ENCODE data around the gene PARN. TPM values are rescaled to one million over a fixed set of nuclear protein-coding genes. Genes with fewer than 3 reads are reported as not detected.
"Not testable (repeated sequence)": the region's sequence is repeated elsewhere in the genome, so short reads cannot be mapped to it uniquely, and the experiment has no call there.

The PARN gene
- total RNA-seq, 3 donors from 2014 or later (not counting 1 experiment from before 2014, with no cell fraction given): 44.3 to 57.4 (median 45.1) TPM

GRCh38 chr16:14545346-14545884 is 84.6 kb downstream of the PARN start:
- Histone ChIP-seq H3K27ac (ENCODE audit: low read length) (no peak overlapping the region), H3K36me3 (ENCODE audit: control insufficient read depth, insufficient read depth, low read length) (peaks cover 16% of the 10 kb centered on the region), H3K4me1 (ENCODE audit: control insufficient read depth, insufficient read depth, low read length) (no peaks in the 10 kb centered on the region), H3K4me3 (ENCODE audit: low read length) (no peak overlapping the region), H3K9me3 (ENCODE audit: control insufficient read depth, insufficient read depth, low read length) (peaks cover 6% of the 10 kb centered on the region), H3K27me3 (ENCODE audit: control insufficient read depth, insufficient read depth, low read length) (no peaks in the 10 kb centered on the region)
- ATAC-seq: no peak
- Mint-ChIP-seq H3K9me3 (no peaks in the 10 kb centered on the region), H3K4me1 (peaks cover 15 to 17% of the 10 kb centered on the region in 2 donors), H3K27me3 (ENCODE audit: low read depth in 2 of 2) (no peaks in the 10 kb centered on the region), H3K36me3 (peaks cover 11% of the 10 kb centered on the region), H3K27ac (no peak overlapping the region), H3K4me3 (no peak overlapping the region)
- intact Hi-C loops (cut with micrococcal nuclease): loop anchor here (10.0 kb wide), 1 partner anchor 51 kb away; no protein-coding TSS in a partner anchor
- WGBS (ENCODE audit: insufficient coverage): 98% methylated on average over 5 of the region's 7 CpGs
- no peak for TF ChIP-seq CTCF (IDR thresholded peaks at IDR 0.05)
- no peak for DNase-seq

- H3K4me3 ChIP-seq (ENCODE audit: low read length); H3K27me3 ChIP-seq (ENCODE audit: control insufficient read depth, insufficient read depth, low read length); H3K27ac ChIP-seq (ENCODE audit: low read length); H3K4me1 ChIP-seq (ENCODE audit: control insufficient read depth, insufficient read depth, low read length); H3K27ac Mint-ChIP-seq; H3K27me3 Mint-ChIP-seq (ENCODE audit: low read depth in 2 of 2); ATAC-seq; H3K9me3 Mint-ChIP-seq; H3K4me3 Mint-ChIP-seq; DNase-seq; H3K9me3 ChIP-seq (ENCODE audit: control insufficient read depth, insufficient read depth, low read length): not testable (repeated sequence)
- H3K36me3 ChIP-seq (ENCODE audit: control insufficient read depth, insufficient read depth, low read length): peaks cover 16% of the 10 kb centered on the region
- Mint-ChIP-seq H3K4me1 (peaks cover 9 to 11% of the 10 kb centered on the region in 2 donors), H3K36me3 (peaks cover 11% of the 10 kb centered on the region)
- 89% methylated on average over 3 of the region's 4 CpGs for WGBS (ENCODE audit: insufficient coverage)
- intact Hi-C loops (cut with micrococcal nuclease): loop anchor here (10.0 kb wide), 1 partner anchor 50 kb away; no protein-coding TSS in a partner anchor
Measured at GRCh38 chr16:14544846-14545245, 85.2 kb downstream of the PARN start.

GRCh38 chr16:14539631-14540030 is 90.4 kb downstream of the PARN start:
- no peak for ATAC-seq
- no peak overlapping the region for H3K4me3 ChIP-seq (ENCODE audit: low read length)
- H3K27me3 Mint-ChIP-seq (ENCODE audit: low read depth in 2 of 2): no peaks in the 10 kb centered on the region
- H3K27ac Mint-ChIP-seq: no peak overlapping the region
- DNase-seq: no peak
- intact Hi-C loops (cut with micrococcal nuclease): loop anchor here (10.0 kb wide), 1 partner anchor 45 kb away; no protein-coding TSS in a partner anchor
- H3K36me3 ChIP-seq (ENCODE audit: control insufficient read depth, insufficient read depth, low read length): peaks cover 11% of the 10 kb centered on the region
- H3K9me3 ChIP-seq (ENCODE audit: control insufficient read depth, insufficient read depth, low read length): peaks cover 6% of the 10 kb centered on the region
- no peak overlapping the region for H3K27ac ChIP-seq (ENCODE audit: low read length)
- peaks cover 0 to 4% of the 10 kb centered on the region in 2 donors for H3K4me1 Mint-ChIP-seq
- WGBS (ENCODE audit: insufficient coverage): no CpG with 5 or more reads among the region's 2 CpGs
- no peak for TF ChIP-seq CTCF (IDR thresholded peaks at IDR 0.05)
- H3K36me3 Mint-ChIP-seq: peaks cover 11% of the 10 kb centered on the region
- H3K4me3 Mint-ChIP-seq: no peak overlapping the region
- H3K9me3 Mint-ChIP-seq: no peaks in the 10 kb centered on the region
- no peaks in the 10 kb centered on the region for H3K27me3 ChIP-seq (ENCODE audit: control insufficient read depth, insufficient read depth, low read length)
- no peaks in the 10 kb centered on the region for H3K4me1 ChIP-seq (ENCODE audit: control insufficient read depth, insufficient read depth, low read length)

- no peak for DNase-seq
- peaks cover 11% of the 10 kb centered on the region for H3K36me3 ChIP-seq (ENCODE audit: control insufficient read depth, insufficient read depth, low read length)
- TF ChIP-seq CTCF (IDR thresholded peaks at IDR 0.05): no peak
- Mint-ChIP-seq H3K4me1 (peaks cover 0 to 4% of the 10 kb centered on the region in 2 donors), H3K36me3 (peaks cover 11% of the 10 kb centered on the region), H3K27ac (no peak overlapping the region), H3K4me3 (no peak overlapping the region), H3K9me3 (no peaks in the 10 kb centered on the region), H3K27me3 (ENCODE audit: low read depth in 2 of 2) (no peaks in the 10 kb centered on the region)
- intact Hi-C loops (cut with micrococcal nuclease): no loop called here
- peaks cover 6% of the 10 kb centered on the region for H3K9me3 ChIP-seq (ENCODE audit: control insufficient read depth, insufficient read depth, low read length)
- no peak for ATAC-seq
- H3K27ac ChIP-seq (ENCODE audit: low read length): no peak overlapping the region
- no peaks in the 10 kb centered on the region for H3K27me3 ChIP-seq (ENCODE audit: control insufficient read depth, insufficient read depth, low read length)
- no peak overlapping the region for H3K4me3 ChIP-seq (ENCODE audit: low read length)
- 100% methylated on average over 5 of the region's 5 CpGs for WGBS (ENCODE audit: insufficient coverage)
- no peaks in the 10 kb centered on the region for H3K4me1 ChIP-seq (ENCODE audit: control insufficient read depth, insufficient read depth, low read length)
Measured at GRCh38 chr16:14539156-14539555, 90.9 kb downstream of the PARN start.

Data from natural killer cell (primary cell).